A673 (cell line): ENCODE data around the gene PTPN21. TPM values are rescaled to one million over a fixed set of nuclear protein-coding genes. Genes with fewer than 3 reads are reported as not detected.

Experiments
- BruUV-seq: library from RNA; stranded (reverse); fragments of 400-500 nt; replicated peaks from 2 replicates; lab custom pipeline; 2021; lab: Mats Ljungman, UMichigan
- CTCF ChIA-PET: fragments of 300-600 bp; sonication (Branson Sonifier 250); formaldehyde crosslinking; loops from one replicate; lab custom pipeline; 2022; ENCODE audit warnings: antibody characterized with exemption; lab: Charles Lee
- POLR2A ChIA-PET: fragments of 300-600 bp; sonication (Branson Sonifier 250); formaldehyde crosslinking; loops from one replicate; lab custom pipeline; 2022; ENCODE audit warnings: antibody characterized with exemption; ENCODE audit not compliant: low non-redundant PET; lab: Charles Lee
- DNase-seq: peaks from one replicate; pipeline ENCODE4 v3.0.0-alpha.2; 2015; ENCODE audit warnings: low spot score
- H3K27ac ChIP-seq: fragments of 200-600 bp; sonication (generic); 2 replicates; pipeline ENCODE4 v1.5.1; 2016; ENCODE audit warnings: mixed run types, low read depth, mild to moderate bottlenecking, mixed read lengths, antibody characterized with exemption, low read length; ENCODE audit not compliant: poor library complexity, severe bottlenecking
- H3K27me3 ChIP-seq: fragments of 200-600 bp; sonication (generic); replicated peaks from 2 replicates; pipeline ENCODE4 v1.6.1; 2017; ENCODE audit warnings: mixed run types, low read depth, mild to moderate bottlenecking, mixed read lengths, antibody characterized with exemption, low read length; ENCODE audit not compliant: insufficient read depth, poor library complexity
- H3K36me3 ChIP-seq: fragments of 200-600 bp; sonication (generic); 2 replicates; pipeline ENCODE4 v1.6.1; 2016; ENCODE audit warnings: mixed run types, mild to moderate bottlenecking, mixed read lengths, antibody characterized with exemption, low read length; ENCODE audit not compliant: insufficient read depth, poor library complexity, severe bottlenecking
- H3K4me1 ChIP-seq: fragments of 200-600 bp; sonication (generic); 2 replicates; pipeline ENCODE4 v1.6.1; 2017; ENCODE audit warnings: mixed run types, mild to moderate bottlenecking, mixed read lengths, antibody characterized with exemption, low read length; ENCODE audit not compliant: insufficient read depth, poor library complexity, severe bottlenecking
- H3K4me3 ChIP-seq: fragments of 200-600 bp; sonication (generic); 2 replicates; pipeline ENCODE4 v1.5.1; 2016; ENCODE audit warnings: low read depth, mixed run types, mild to moderate bottlenecking, mixed read lengths, low read length; ENCODE audit not compliant: poor library complexity, severe bottlenecking
- H3K9me3 ChIP-seq: fragments of 200-600 bp; sonication (generic); 2 replicates; pipeline ENCODE4 v1.6.1; 2016; ENCODE audit warnings: mixed run types, low read depth, mild to moderate bottlenecking, mixed read lengths, antibody characterized with exemption, low read length; ENCODE audit not compliant: poor library complexity, severe bottlenecking
- EZH2 ChIP-seq: fragments of 200-600 bp; sonication (generic); IDR thresholded peaks from 2 replicates; pipeline ENCODE4 v1.6.1; 2017; ENCODE audit warnings: borderline replicate concordance, low read depth, mild to moderate bottlenecking, mixed read lengths, antibody characterized with exemption, low read length; ENCODE audit not compliant: poor library complexity, severe bottlenecking
- intact Hi-C: fragments of 100-400 bp; cut with micrococcal nuclease; formaldehyde crosslinking; loops from one replicate; pipeline ENCODE4 v1.10.0; 2022; ENCODE audit not compliant: unreplicated experiment
- total RNA-seq: library from RNA; stranded (reverse); gene quantifications from 2 replicates; pipeline ENCODE4 v1.2.3, GENCODE V29; 2021
- TF ChIP-seq, protein P1 (sequence below): fragments of 300-800, 200-600 bp; sonication (generic); conservative IDR thresholded peaks from 2 replicates; pipeline ENCODE4 v1.5.1; 2017; ENCODE audit warnings: low read depth, mild to moderate bottlenecking, antibody characterized with exemption, low read length, moderate library complexity, mixed read lengths

PTPN21 gene
- total RNA-seq, 1 experiment from 2014 or later, result 6.1 TPM

DNA sequence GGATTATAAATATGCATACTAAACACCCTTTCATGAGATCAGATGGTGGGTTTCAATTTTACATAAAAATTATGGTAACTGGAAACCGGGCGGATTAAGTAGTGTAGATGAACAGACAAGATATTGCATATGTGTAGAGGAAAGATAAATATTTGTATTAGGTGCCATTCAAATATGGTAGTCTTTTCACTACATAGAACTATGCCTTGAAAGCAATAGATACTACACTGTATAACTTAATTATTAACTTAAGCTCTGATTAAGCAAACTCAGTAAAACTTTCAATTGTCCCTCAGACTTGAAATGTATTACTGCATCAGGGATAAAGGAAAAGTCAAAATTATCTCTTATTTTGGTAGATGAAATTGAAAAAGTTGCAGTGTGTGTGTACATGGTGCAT lies 1.9 kb downstream of the PTPN21 start:
- no peak overlapping the region for H3K27ac ChIP-seq
- BruUV-seq, result no TSS peak
- ChIA-PET CTCF (no interaction called here), POLR2A (no interaction called here)
- H3K4me3 ChIP-seq, result peak overlapping the region; percentile 75
- H3K27me3 ChIP-seq, result peaks cover 45% of the 10 kb centered on the region
- no peaks in the 10 kb centered on the region for H3K36me3 ChIP-seq
- no peak for DNase-seq
- intact Hi-C loops, result no loop called here
- H3K9me3 ChIP-seq, result no peaks in the 10 kb centered on the region
- peaks cover 9% of the 10 kb centered on the region for H3K4me1 ChIP-seq
- no peak for TF ChIP-seq EZH2
- TF ChIP-seq, protein P1, sequence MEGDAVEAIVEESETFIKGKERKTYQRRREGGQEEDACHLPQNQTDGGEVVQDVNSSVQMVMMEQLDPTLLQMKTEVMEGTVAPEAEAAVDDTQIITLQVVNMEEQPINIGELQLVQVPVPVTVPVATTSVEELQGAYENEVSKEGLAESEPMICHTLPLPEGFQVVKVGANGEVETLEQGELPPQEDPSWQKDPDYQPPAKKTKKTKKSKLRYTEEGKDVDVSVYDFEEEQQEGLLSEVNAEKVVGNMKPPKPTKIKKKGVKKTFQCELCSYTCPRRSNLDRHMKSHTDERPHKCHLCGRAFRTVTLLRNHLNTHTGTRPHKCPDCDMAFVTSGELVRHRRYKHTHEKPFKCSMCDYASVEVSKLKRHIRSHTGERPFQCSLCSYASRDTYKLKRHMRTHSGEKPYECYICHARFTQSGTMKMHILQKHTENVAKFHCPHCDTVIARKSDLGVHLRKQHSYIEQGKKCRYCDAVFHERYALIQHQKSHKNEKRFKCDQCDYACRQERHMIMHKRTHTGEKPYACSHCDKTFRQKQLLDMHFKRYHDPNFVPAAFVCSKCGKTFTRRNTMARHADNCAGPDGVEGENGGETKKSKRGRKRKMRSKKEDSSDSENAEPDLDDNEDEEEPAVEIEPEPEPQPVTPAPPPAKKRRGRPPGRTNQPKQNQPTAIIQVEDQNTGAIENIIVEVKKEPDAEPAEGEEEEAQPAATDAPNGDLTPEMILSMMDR, result no peak

- Histone ChIP-seq H3K27me3 (peaks cover 45% of the 10 kb centered on the region), H3K9me3 (no peaks in the 10 kb centered on the region), H3K4me3 (peak overlapping the region; percentile 75), H3K36me3 (no peaks in the 10 kb centered on the region), H3K27ac (no peak overlapping the region), H3K4me1 (peaks cover 9% of the 10 kb centered on the region)
- TF ChIP-seq EZH2, result no peak
- TF ChIP-seq, protein P1, result no peak
- intact Hi-C loops, result no loop called here
- BruUV-seq, result no TSS peak
- DNase-seq, result peak; percentile 45
- CTCF ChIA-PET, result no interaction called here
- POLR2A ChIA-PET, result no interaction called here
Measured at GRCh38 chr14:88551980-88552431, 2.8 kb downstream of the PTPN21 start.

DNA sequence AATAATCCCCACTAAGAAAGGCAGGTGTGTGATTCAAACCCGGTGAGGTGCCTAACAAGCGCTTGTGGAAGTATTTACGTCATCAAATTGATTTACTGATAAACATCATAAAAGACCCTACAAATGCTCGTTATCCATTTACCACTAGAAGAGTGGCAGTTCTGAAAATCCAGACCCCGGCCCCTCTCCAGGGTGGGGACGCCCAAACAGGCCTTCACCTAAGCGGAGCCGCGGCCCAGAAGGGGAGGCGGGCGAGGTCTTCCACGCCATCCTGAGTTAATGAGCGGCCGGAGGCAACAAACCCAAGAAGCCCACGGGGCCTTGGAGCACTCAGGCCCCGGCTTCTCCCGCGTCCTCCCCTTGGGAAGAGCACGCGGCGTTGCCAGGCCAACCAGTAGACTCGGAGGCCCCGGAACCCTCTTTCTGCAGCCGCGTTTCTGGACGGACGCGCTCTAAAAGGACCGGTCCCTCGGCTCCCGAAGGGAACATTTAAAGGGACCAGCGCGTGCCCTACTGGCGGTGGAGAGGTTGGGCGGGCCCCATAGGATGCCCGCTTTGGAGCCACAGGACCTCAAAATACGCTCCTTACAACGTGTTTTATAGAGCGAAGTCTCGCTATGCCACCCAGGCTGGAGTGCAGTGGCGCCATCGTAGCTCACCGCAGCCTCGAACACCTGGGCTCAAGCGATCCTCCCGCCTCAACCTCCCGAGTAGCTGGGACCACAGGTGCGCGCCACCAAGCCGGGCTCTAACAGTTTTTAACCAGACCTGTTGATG lies 3.5 kb downstream of the PTPN21 start:
- H3K27me3 ChIP-seq, result peaks cover 40% of the 10 kb centered on the region
- H3K27ac ChIP-seq, result no peak overlapping the region
- H3K9me3 ChIP-seq, result no peaks in the 10 kb centered on the region
- DNase-seq, result peak; percentile 93
- ChIA-PET POLR2A (no interaction called here), CTCF (no interaction called here)
- H3K4me3 ChIP-seq, result peak overlapping the region; percentile 75
- no peaks in the 10 kb centered on the region for H3K36me3 ChIP-seq
- BruUV-seq, result no TSS peak
- TF ChIP-seq EZH2, result no peak
- TF ChIP-seq, protein P1, result 0 out of 2 replicates have a peak, but pooled peaks have one; percentile 27
- H3K4me1 ChIP-seq, result peaks cover 9% of the 10 kb centered on the region
- intact Hi-C loops, result no loop called here
